HepG2 (cell line): Measurements from ENCODE around the gene STARD10. TPM values are rescaled to one million over a fixed set of nuclear protein-coding genes. Genes with fewer than 3 reads are reported as not detected.
A peak's percentile ranks its signal among the peaks of the same experiment; 100 is the strongest.

Experiments used
- ARHGAP35 ChIP-seq: sonication (generic); formaldehyde crosslinking; IDR thresholded peaks from 2 replicates; pipeline ENCODE4 v1.9.0; 2022; ENCODE audit warnings: mild to moderate bottlenecking, inconsistent platforms, moderate library complexity, missing genetic modification reagents, borderline replicate concordance
- ATF4 ChIP-seq, 2 experiments: fragments of 450-650 bp in 1 of 2; sonication (generic) in 1 of 2; formaldehyde crosslinking; IDR thresholded peaks; 2 replicates each; pipeline versions ENCODE4 v1.5.0 to v1.8.0; 2020 to 2022; ENCODE audit warnings: mild to moderate bottlenecking in 1 of 2, missing genetic modification reagents in 1 of 2
- BATF2 ChIP-seq: sonication (generic); formaldehyde crosslinking; IDR thresholded peaks from 2 replicates; pipeline ENCODE4 v1.8.0; 2022; ENCODE audit warnings: mild to moderate bottlenecking, missing genetic modification reagents, moderate library complexity
- BHLHE40 ChIP-seq: IDR thresholded peaks from 2 replicates; pipeline ENCODE4 v1.6.1; 2011; ENCODE audit warnings: low read length, improper control_type of control experiment
- CCAR2 ChIP-seq: fragments of 200-400 bp; formaldehyde crosslinking; optimal IDR thresholded peaks from 2 replicates; pipeline ENCODE3; 2018; ENCODE audit warnings: low read depth, mild to moderate bottlenecking, low read length, moderate library complexity
- DBP ChIP-seq: sonication (generic); formaldehyde crosslinking; IDR thresholded peaks from 2 replicates; pipeline ENCODE4 v1.4.0; 2020; ENCODE audit warnings: missing genetic modification reagents; ENCODE audit errors: not compliant biosample characterization
- EHMT2 ChIP-seq: fragments of 200-600 bp; sonication (generic); IDR thresholded peaks from 2 replicates; pipeline ENCODE4 v1.7.0; 2017; ENCODE audit warnings: antibody characterized with exemption, low read depth, low read length, borderline replicate concordance
- FOXA1 ChIP-seq, 2 experiments: fragments of 450-650 bp in 1 of 2; sonication (generic) in 1 of 2; formaldehyde crosslinking in 1 of 2; IDR thresholded peaks; 2 replicates each; pipeline versions ENCODE4 v1.4.0 to v1.6.1; 2016 to 2020; ENCODE audit warnings: missing genetic modification reagents in 1 of 2
- HNRNPUL1 ChIP-seq: fragments of 200-400 bp; formaldehyde crosslinking; IDR thresholded peaks from 2 replicates; pipeline ENCODE4 v1.6.1; 2017; ENCODE audit warnings: low read depth, mild to moderate bottlenecking, low read length, moderate library complexity
- KAT7 ChIP-seq: IDR thresholded peaks from 2 replicates; pipeline ENCODE4 v1.6.1; 2018; ENCODE audit warnings: borderline replicate concordance, missing compliant biosample characterization
- MTERF4 ChIP-seq: sonication (generic); formaldehyde crosslinking; IDR thresholded peaks from 2 replicates; pipeline ENCODE4 v1.8.0; 2023; ENCODE audit warnings: mild to moderate bottlenecking, missing genetic modification reagents
- PHF5A ChIP-seq: IDR thresholded peaks from one replicate; pipeline ENCODE4 v1.6.1; 2018; ENCODE audit warnings: low read depth, missing genetic modification reagents; ENCODE audit not compliant: unreplicated experiment
- PTBP1 ChIP-seq: fragments of 200-400 bp; formaldehyde crosslinking; IDR thresholded peaks from 2 replicates; pipeline ENCODE4 v1.6.1; 2018; ENCODE audit warnings: low read length, low read depth; ENCODE audit not compliant: poor library complexity, severe bottlenecking
- SSRP1 ChIP-seq: IDR thresholded peaks from 2 replicates; pipeline ENCODE4 v1.6.1; 2016; ENCODE audit warnings: control low read depth
- TFDP1 ChIP-seq: IDR thresholded peaks from 2 replicates; pipeline ENCODE4 v1.6.1; 2016; ENCODE audit warnings: missing compliant biosample characterization, missing genetic modification reagents, borderline replicate concordance
- ZFP1 ChIP-seq: IDR thresholded peaks from 2 replicates; pipeline ENCODE4 v1.6.1; 2016
- ZFP90 ChIP-seq: sonication (generic); formaldehyde crosslinking; IDR thresholded peaks from 2 replicates; pipeline ENCODE4 v1.8.0; 2022; ENCODE audit warnings: missing genetic modification reagents, mild to moderate bottlenecking, inconsistent platforms, borderline replicate concordance
- ZNF235 ChIP-seq: sonication (generic); formaldehyde crosslinking; IDR thresholded peaks from 2 replicates; pipeline ENCODE4 v1.8.1; 2023; ENCODE audit warnings: mild to moderate bottlenecking, missing genetic modification reagents, borderline replicate concordance
- ZNF446 ChIP-seq: sonication (generic); formaldehyde crosslinking; IDR thresholded peaks from 2 replicates; pipeline ENCODE4 v1.5.0; 2020; ENCODE audit warnings: mild to moderate bottlenecking, missing genetic modification reagents
- ZNF577 ChIP-seq: sonication (generic); formaldehyde crosslinking; IDR thresholded peaks from 2 replicates; pipeline ENCODE4 v1.4.0; 2020; ENCODE audit warnings: mild to moderate bottlenecking, low read depth, missing genetic modification reagents, borderline replicate concordance
- ZNF740 ChIP-seq: sonication (generic); formaldehyde crosslinking; IDR thresholded peaks from 2 replicates; pipeline ENCODE4 v1.4.0; 2020; ENCODE audit warnings: missing genetic modification reagents
- ZNF800 ChIP-seq: sonication (generic); formaldehyde crosslinking; IDR thresholded peaks from 2 replicates; pipeline ENCODE4 v1.4.0; 2020; ENCODE audit warnings: missing genetic modification reagents
- polyA plus RNA-seq, 8 experiments: library from polyadenylated mRNA; depleted of rRNA in 3 of 8; stranded (reverse) in 7 of 8; unstranded in 1 of 8; fragments of >200 nt; fragmentation: Illumina TruSeq in 4 of 8; extraction: Trizol in 4 of 8; gene quantifications; 2 replicates each; pipeline versions ENCODE4 v1.2.1 to v1.2.3, GENCODE V29; 2011 to 2016; ENCODE audit warnings: low read depth in 4 of 8, missing spikeins in 1 of 8, mixed read lengths in 1 of 8; ENCODE audit not compliant: insufficient read depth in 1 of 8
- total RNA-seq, 5 experiments: library from RNA; depleted of rRNA; stranded (reverse); fragments of >200 nt; fragmentation: Illumina TruSeq; extraction: Trizol; gene quantifications; 2 replicates each; pipeline ENCODE4 v1.2.3, GENCODE V29; 2016; ENCODE audit warnings: low read depth in 1 of 5

STARD10 gene
- total and polyA plus RNA-seq, 2 of the 13 experiments (the other 11 are each of a cell fraction or from before 2014, with no cell fraction given) = 260 to 341 TPM

GRCh38 chr11:72814286-72815109 lies 20.7 kb upstream of the STARD10 start, which contains the start of gene ATG16L2 (continued):
- TF ChIP-seq BATF2 (CRISPR knock-in tag) (no peak), ZFP90 (no peak; the same call in 1 of the 2 replicates), ZNF235 (CRISPR knock-in tag) (0 out of 2 replicates have a peak, but pooled peaks have one; percentile 9), FOXA1 (IDR thresholded peaks at IDR 0.05) (no peak), FOXA1 (CRISPR knock-in tag; IDR thresholded peaks at IDR 0.05) (no peak), CCAR2 (no peak), KAT7 (CRISPR knock-in tag) (no peak), ZNF446 (no peak), ZNF740 (no peak), DBP (CRISPR knock-in tag) (no peak), ZFP1 (no peak), PHF5A (CRISPR knock-in tag) (no peak), HNRNPUL1 (no peak), ZNF800 (peak; percentile 91), SSRP1 (CRISPR knock-in tag) (no peak), EHMT2 (no peak), ARHGAP35 (no peak), PTBP1 (no peak), MTERF4 (CRISPR knock-in tag) (no peak; the same call in none of the 2 replicates), TFDP1 (CRISPR knock-in tag) (peak; percentile 83; the same call in 1 of the 2 replicates), BHLHE40 (no peak), ZNF577 (CRISPR knock-in tag) (no peak), ATF4 (CRISPR knock-in tag; IDR thresholded peaks at IDR 0.05) (no peak)
